ENCODE data around the gene MUC15. TPM values are rescaled to one million over a fixed set of nuclear protein-coding genes. Genes with fewer than 3 reads are reported as not detected.

MUC15 gene
- total and polyA plus RNA-seq, 3 experiments from 2014 or later, result not detected

Other genes with a start within 250 kb of the MUC15 start
- not detected for gene ANO3, start 240.1 kb downstream of the MUC15 start, total RNA-seq
- gene ANO3, start 240.1 kb downstream of the MUC15 start, polyA plus RNA-seq, result not detected
- gene SLC5A12, start 149.8 kb upstream of the MUC15 start, total RNA-seq, result not detected
- gene SLC5A12, start 149.8 kb upstream of the MUC15 start, polyA plus RNA-seq, result not detected